GM06990 (cell line): ENCODE measurements around the gene ZNF69.
"Not testable (repeated sequence)": the region's sequence is repeated elsewhere in the genome, so short reads cannot be mapped to it uniquely, and the experiment has no call there.

ENCODE experiments used
- DNase-seq: peaks from one replicate; pipeline ENCODE4 v3.0.0-alpha.2; 2011; ENCODE audit not compliant: insufficient read length; ENCODE audit errors: extremely low read depth
- H3K27me3 ChIP-seq: replicated peaks from 2 replicates; pipeline ENCODE4 v1.6.0; 2011; ENCODE audit warnings: low read length; ENCODE audit not compliant: control insufficient read depth, insufficient read depth
- H3K36me3 ChIP-seq: 2 replicates; pipeline ENCODE4 v1.5.1; 2011; ENCODE audit warnings: low read length; ENCODE audit not compliant: control insufficient read depth, insufficient read depth
- H3K4me3 ChIP-seq: replicated peaks from 2 replicates; pipeline ENCODE4 v1.5.1; 2011; ENCODE audit warnings: low read depth, mild to moderate bottlenecking, control low read depth, low read length
- CTCF ChIP-seq: IDR thresholded peaks from 2 replicates; pipeline ENCODE4 v1.5.1; 2011; ENCODE audit warnings: low read length, control low read depth, mild to moderate bottlenecking, inconsistent platforms; ENCODE audit not compliant: insufficient read depth, poor library complexity, severe bottlenecking

The ZNF69 gene

DNA sequence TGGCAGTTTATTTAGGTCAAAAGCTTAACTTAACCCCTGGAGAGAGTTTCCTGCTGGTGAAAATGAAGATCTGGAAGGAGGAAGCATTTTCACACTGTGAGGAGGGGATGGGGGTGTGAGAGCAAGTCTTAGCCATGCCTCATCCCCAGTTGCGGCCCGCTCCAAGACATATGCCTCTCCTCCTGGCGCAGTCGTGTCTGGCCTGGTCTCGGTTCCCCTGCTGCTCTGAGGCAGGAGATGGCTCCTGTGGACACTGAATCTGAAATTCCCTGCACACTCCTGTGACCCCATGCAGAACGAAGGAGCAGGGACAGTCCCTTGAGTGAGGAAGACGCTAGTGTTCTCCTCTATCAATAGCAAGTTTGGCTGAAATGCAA lies 360 bp upstream of the ZNF69 start:
- H3K27me3 ChIP-seq, result no peaks in the 10 kb centered on the region
- no peak for TF ChIP-seq CTCF
- H3K4me3 ChIP-seq, result peak overlapping the region; percentile 79
- no peaks in the 10 kb centered on the region for H3K36me3 ChIP-seq
- DNase-seq, result no peak

GRCh38 chr19:11889901-11890300 lies 2.3 kb downstream of the ZNF69 start:
- H3K36me3 ChIP-seq, DNase-seq, H3K27me3 ChIP-seq, H3K4me3 ChIP-seq: not testable (repeated sequence)

- TF ChIP-seq CTCF, result no peak
- DNase-seq, result no peak
- Histone ChIP-seq H3K4me3 (no peak overlapping the region), H3K36me3 (no peaks in the 10 kb centered on the region), H3K27me3 (no peaks in the 10 kb centered on the region)
Measured at GRCh38 chr19:11890634-11891033, 3.1 kb downstream of the ZNF69 start.

- Histone ChIP-seq H3K4me3 (no peak overlapping the region), H3K27me3 (no peaks in the 10 kb centered on the region), H3K36me3 (no peaks in the 10 kb centered on the region)
- no peak for TF ChIP-seq CTCF
- DNase-seq, result no peak
Measured at GRCh38 chr19:11894851-11895250, 7.3 kb downstream of the ZNF69 start.

- no peak for DNase-seq
- no peak for TF ChIP-seq CTCF
- H3K27me3 ChIP-seq, result no peaks in the 10 kb centered on the region
- H3K36me3 ChIP-seq, result no peaks in the 10 kb centered on the region
- no peak overlapping the region for H3K4me3 ChIP-seq
Measured at GRCh38 chr19:11902228-11902627, 14.6 kb downstream of the ZNF69 start.

DNA sequence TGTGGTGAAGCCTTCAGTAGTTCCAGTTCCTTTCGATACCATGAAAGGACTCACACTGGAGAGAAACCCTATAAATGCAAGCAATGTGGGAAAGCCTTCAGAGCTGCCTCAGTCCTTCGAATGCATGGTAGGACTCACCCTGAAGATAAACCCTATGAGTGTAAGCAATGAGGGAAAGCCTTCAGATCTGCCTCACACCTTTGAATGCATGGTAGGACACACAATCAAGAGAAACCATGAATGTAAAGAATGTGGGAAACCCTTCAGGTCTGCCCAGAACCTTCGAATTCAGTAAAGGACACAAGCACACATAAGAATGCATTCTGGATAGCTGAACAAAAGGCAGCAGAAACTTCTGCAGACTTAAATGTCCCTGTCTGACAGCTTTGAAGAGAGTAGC lies 18.3 kb downstream of the ZNF69 start:
- TF ChIP-seq CTCF, result no peak
- no peak for DNase-seq
- H3K36me3 ChIP-seq, result no peaks in the 10 kb centered on the region
- no peak overlapping the region for H3K4me3 ChIP-seq
- H3K27me3 ChIP-seq, result no peaks in the 10 kb centered on the region

GRCh38 chr19:11911937-11912336 lies 24.4 kb downstream of the ZNF69 start:
- H3K4me3 ChIP-seq, DNase-seq, H3K27me3 ChIP-seq, H3K36me3 ChIP-seq: not testable (repeated sequence)

DNA sequence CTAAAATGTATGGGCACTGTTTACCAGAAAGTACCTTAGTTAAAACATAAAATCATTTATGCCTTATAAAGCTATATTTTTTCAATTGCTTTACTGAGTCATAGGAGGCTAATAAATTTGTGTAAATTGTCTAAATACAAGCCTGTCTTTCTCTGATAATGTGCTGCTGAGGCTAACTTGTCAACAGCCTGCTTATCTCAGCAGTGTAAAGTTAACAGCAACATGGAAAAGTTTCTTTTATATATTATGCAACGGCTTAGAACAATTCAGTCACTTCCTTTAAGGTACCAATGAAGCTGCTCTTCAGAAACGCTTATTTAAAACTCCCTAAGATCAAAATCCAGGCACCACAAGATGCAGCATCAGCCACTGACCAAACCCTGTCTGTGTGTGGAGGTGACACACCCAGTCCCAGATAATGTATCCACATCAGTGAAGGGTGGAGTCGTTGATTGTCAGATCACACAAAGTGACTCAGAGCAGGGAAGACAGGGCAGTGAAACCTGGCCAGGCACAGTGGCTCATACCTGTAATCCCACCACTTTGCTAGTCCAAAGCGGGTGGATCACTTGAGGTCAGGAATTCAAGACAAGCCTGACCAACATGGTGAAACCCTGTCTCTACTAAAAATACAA lies 27.0 kb downstream of the ZNF69 start:
- H3K4me3 ChIP-seq, DNase-seq, H3K36me3 ChIP-seq, H3K27me3 ChIP-seq: not testable (repeated sequence)
